PC-3 (cell line): ENCODE data around the gene NFATC1. TPM values are rescaled to one million over a fixed set of nuclear protein-coding genes. Genes with fewer than 3 reads are reported as not detected.

Source experiments
- ATAC-seq: fragments of 200-7000 bp; cut with Tn5 transposase; 2 replicates; pipeline ENCODE4 v1.9.1; 2020; ENCODE audit warnings: mild to moderate bottlenecking, moderate library complexity
- BruUV-seq: library from RNA; stranded (reverse); fragments of 400-500 nt; replicated peaks from 2 replicates; lab custom pipeline; 2021; lab: Mats Ljungman, UMichigan
- CTCF ChIA-PET: fragments of 300-600 bp; sonication (Branson Sonifier 250); formaldehyde crosslinking; loops from one replicate; lab custom pipeline; 2022; ENCODE audit warnings: antibody characterized with exemption; lab: Charles Lee
- POLR2A ChIA-PET: fragments of 300-600 bp; sonication (Branson Sonifier 250); formaldehyde crosslinking; loops from one replicate; lab custom pipeline; 2022; ENCODE audit warnings: antibody characterized with exemption; ENCODE audit not compliant: unreplicated experiment; lab: Charles Lee
- DNase-seq: peaks from one replicate; pipeline ENCODE4 v3.0.0-alpha.2; 2015
- H2AFZ ChIP-seq: fragments of 300-600 bp; sonication (generic); 2 replicates; pipeline ENCODE4 v1.6.0; 2016; ENCODE audit warnings: antibody characterized with exemption, low read length
- H3F3A ChIP-seq: fragments of 300-600 bp; sonication (generic); one replicate; pipeline ENCODE4 v1.6.0; 2017; ENCODE audit warnings: antibody characterized with exemption, low read length, control low read depth, mild to moderate bottlenecking; ENCODE audit not compliant: unreplicated experiment
- H3K27ac ChIP-seq: fragments of 300-600 bp; sonication (generic); 2 replicates; pipeline ENCODE4 v1.5.1; 2016; ENCODE audit warnings: mild to moderate bottlenecking, low read length
- H3K27me3 ChIP-seq: fragments of 300-600 bp; sonication (generic); 2 replicates; pipeline ENCODE4 v1.6.1; 2016; ENCODE audit warnings: low read length, mixed read lengths
- H3K36me3 ChIP-seq: fragments of 300-600 bp; sonication (generic); 2 replicates; pipeline ENCODE4 v1.6.1; 2016; ENCODE audit warnings: low read depth, mixed run types, low read length, mixed read lengths
- H3K4me1 ChIP-seq: fragments of 300-600 bp; sonication (generic); 2 replicates; pipeline ENCODE4 v1.5.1; 2016; ENCODE audit warnings: low read length; ENCODE audit not compliant: insufficient read depth
- H3K4me2 ChIP-seq: fragments of 300-600 bp; sonication (generic); 2 replicates; pipeline ENCODE4 v1.6.0; 2016; ENCODE audit warnings: low read length
- H3K4me3 ChIP-seq: fragments of 300-600 bp; sonication (generic); 2 replicates; pipeline ENCODE4 v1.5.1; 2016; ENCODE audit warnings: mild to moderate bottlenecking, low read length, mixed read lengths
- H3K79me2 ChIP-seq: fragments of 300-600 bp; sonication (generic); 2 replicates; pipeline ENCODE4 v1.6.1; 2017; ENCODE audit warnings: low read length, mixed read lengths
- H3K9ac ChIP-seq: fragments of 300-600 bp; sonication (generic); 2 replicates; pipeline ENCODE4 v1.6.0; 2016; ENCODE audit warnings: mild to moderate bottlenecking, low read length
- H3K9me2 ChIP-seq: fragments of 300-600 bp; sonication (generic); replicated peaks from 2 replicates; pipeline ENCODE4 v1.6.1; 2016; ENCODE audit warnings: mixed run types, low read length, mixed read lengths
- H3K9me3 ChIP-seq: fragments of 300-600 bp; sonication (generic); 2 replicates; pipeline ENCODE4 v1.6.1; 2016; ENCODE audit warnings: low read length, mixed read lengths
- H4K20me1 ChIP-seq: fragments of 300-600 bp; sonication (generic); 2 replicates; pipeline ENCODE4 v1.6.1; 2016; ENCODE audit warnings: low read length, mixed read lengths
- EZH2 ChIP-seq: fragments of 300-600 bp; sonication (generic); IDR thresholded peaks from one replicate; pipeline ENCODE4 v1.6.1; 2017; ENCODE audit warnings: antibody characterized with exemption, mild to moderate bottlenecking, low read length; ENCODE audit not compliant: unreplicated experiment
- EZH2phosphoT487 ChIP-seq: fragments of 300-600 bp; sonication (generic); IDR thresholded peaks from 2 replicates; pipeline ENCODE4 v1.6.1; 2018; ENCODE audit warnings: mild to moderate bottlenecking, antibody characterized with exemption, low read length, borderline replicate concordance
- intact Hi-C: fragments of 100-400 bp; cut with micrococcal nuclease; formaldehyde crosslinking; loops from 2 replicates; pipeline ENCODE4 v1.9.0; 2023
- total RNA-seq: library from RNA; depleted of rRNA; stranded (reverse); fragments of >200 nt; gene quantifications from 2 replicates; pipeline ENCODE4 v1.2.3, GENCODE V29; 2014
- TF ChIP-seq, protein P1 (sequence below): fragments of 300-600 bp; sonication (generic); conservative IDR thresholded peaks from 2 replicates; pipeline ENCODE4 v1.5.1; 2017; ENCODE audit warnings: antibody characterized with exemption, low read depth, mild to moderate bottlenecking, low read length

Gene NFATC1
- total RNA-seq, 1 experiment from 2014 or later, result 5.9 TPM

DNA sequence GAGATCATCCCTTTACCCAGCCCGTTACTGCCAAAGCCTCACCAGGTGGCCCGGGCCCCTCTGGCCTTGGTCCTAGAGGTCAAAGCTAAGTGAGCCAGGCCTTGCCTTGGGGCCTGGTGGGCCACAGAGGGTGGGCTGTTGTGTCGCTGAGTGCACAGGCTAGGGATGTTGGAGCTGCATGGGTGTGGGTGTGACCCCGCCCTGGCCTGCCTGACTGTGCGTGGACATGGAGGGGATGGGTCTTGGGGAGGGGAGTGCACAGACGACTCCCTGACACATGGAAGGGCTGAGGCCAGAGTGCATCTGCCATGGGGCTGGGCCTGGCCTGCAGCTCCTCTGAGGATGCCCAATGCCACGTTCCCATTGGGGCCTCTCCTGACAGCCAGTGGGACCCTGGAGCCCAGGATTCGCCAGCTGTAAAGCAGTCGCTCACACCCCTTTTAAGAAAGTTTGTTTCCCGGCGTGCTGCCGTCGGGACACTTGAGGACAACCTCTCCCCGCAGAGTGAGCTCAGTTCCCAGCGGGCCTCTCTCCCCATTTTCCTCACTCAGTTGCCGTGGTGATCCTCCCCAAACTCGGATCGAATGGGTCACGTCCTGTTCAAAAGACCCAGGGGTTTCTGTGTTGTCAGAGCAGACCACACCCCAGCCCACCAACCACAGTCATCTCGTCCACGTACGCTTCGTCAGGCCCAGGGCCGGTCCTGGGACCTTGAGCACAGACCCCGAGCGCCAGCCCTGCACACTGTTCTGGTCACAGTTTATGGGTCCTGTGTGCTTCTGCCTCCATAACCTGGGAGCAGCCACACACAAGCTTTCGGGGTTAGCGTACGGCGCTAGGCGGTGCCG is 93.5 kb downstream of the NFATC1 start:
- Histone ChIP-seq H3K27ac (no peak overlapping the region), H3K27me3 (no peaks in the 10 kb centered on the region), H3K9me2 (no peaks in the 10 kb centered on the region), H3K36me3 (no peaks in the 10 kb centered on the region), H3K4me2 (no peak overlapping the region), H2AFZ (no peak overlapping the region), H3K9ac (no peak overlapping the region), H3K4me3 (no peak overlapping the region), H3K79me2 (no peaks in the 10 kb centered on the region), H3K9me3 (no peaks in the 10 kb centered on the region), H3F3A (no peaks in the 10 kb centered on the region), H3K4me1 (no peaks in the 10 kb centered on the region), H4K20me1 (no peaks in the 10 kb centered on the region)
- ChIA-PET POLR2A (no interaction called here), CTCF (no interaction called here)
- no peak for ATAC-seq
- BruUV-seq, result no TSS peak
- intact Hi-C loops, result no loop called here
- no peak for DNase-seq
- TF ChIP-seq EZH2phosphoT487 (no peak), EZH2 (no peak)
- TF ChIP-seq, protein P1, sequence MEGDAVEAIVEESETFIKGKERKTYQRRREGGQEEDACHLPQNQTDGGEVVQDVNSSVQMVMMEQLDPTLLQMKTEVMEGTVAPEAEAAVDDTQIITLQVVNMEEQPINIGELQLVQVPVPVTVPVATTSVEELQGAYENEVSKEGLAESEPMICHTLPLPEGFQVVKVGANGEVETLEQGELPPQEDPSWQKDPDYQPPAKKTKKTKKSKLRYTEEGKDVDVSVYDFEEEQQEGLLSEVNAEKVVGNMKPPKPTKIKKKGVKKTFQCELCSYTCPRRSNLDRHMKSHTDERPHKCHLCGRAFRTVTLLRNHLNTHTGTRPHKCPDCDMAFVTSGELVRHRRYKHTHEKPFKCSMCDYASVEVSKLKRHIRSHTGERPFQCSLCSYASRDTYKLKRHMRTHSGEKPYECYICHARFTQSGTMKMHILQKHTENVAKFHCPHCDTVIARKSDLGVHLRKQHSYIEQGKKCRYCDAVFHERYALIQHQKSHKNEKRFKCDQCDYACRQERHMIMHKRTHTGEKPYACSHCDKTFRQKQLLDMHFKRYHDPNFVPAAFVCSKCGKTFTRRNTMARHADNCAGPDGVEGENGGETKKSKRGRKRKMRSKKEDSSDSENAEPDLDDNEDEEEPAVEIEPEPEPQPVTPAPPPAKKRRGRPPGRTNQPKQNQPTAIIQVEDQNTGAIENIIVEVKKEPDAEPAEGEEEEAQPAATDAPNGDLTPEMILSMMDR, result no peak

DNA sequence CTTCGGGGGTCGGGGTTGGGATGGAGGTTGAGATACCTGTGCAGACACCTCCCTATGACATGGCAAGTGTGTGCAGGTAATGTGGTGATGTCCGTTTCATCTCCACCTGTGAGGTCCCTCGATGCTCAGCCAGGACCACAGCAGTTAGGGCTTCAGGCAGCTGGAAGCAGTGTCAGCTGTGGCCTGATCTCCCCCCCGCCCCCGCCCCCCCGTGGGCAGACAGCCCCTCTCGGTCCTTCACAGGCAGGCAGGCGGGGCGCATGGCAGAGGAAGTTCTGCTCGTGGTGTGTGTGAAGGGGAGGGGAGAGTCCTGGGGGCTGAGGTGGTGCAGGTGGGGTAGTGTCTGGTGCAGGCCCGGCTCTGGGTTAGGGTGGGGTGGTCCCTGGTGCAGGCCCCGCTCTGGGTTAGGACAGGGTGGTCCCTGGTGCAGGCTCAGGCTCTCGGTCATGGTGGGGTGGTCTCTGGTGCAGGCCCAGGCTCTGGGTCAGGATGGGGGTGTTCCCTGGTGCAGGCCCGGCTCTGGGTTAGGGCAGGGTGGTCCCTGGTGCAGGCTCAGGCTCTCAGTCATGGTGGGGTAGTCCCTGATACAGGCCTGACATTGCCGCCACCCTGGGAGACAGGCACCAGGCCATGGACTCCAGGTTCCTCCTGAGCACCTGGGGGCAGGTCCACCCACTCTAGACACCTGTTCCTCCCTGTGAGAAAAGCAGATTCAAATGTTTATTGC is 94.3 kb downstream of the NFATC1 start:
- Histone ChIP-seq H3K27me3 (no peaks in the 10 kb centered on the region), H3F3A (no peaks in the 10 kb centered on the region), H3K4me3 (no peak overlapping the region), H3K4me2 (no peak overlapping the region), H2AFZ (no peak overlapping the region), H4K20me1 (no peaks in the 10 kb centered on the region), H3K36me3 (no peaks in the 10 kb centered on the region), H3K9ac (no peak overlapping the region), H3K9me2 (no peaks in the 10 kb centered on the region), H3K9me3 (no peaks in the 10 kb centered on the region), H3K79me2 (no peaks in the 10 kb centered on the region), H3K4me1 (no peaks in the 10 kb centered on the region), H3K27ac (no peak overlapping the region)
- BruUV-seq, result no TSS peak
- DNase-seq, result no peak
- ChIA-PET CTCF (no interaction called here), POLR2A (no interaction called here)
- intact Hi-C loops, result no loop called here
- TF ChIP-seq, protein P1, result no peak
- no peak for TF ChIP-seq EZH2
- no peak for TF ChIP-seq EZH2phosphoT487
- ATAC-seq, result no peak

DNA sequence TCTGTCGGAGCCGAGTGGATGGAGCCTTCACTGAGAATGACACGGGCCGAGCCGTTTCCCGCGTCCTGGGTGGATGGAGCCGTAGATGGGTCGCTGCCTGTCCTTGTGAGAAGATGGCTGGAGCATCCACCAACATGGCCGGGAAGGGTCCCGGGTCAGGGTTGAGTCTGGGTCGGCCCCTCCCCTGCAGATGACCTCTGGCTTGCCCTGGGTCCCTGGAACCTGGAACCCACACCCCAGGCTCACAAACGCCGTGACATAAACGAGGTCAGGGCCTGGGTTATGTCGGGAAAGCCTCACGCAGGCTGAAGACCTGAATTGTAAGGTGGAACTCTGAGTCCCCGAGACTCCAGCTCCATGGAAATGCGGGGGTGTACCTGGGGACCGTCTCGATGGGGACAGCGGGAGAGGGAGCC is 94.9 kb downstream of the NFATC1 start:
- ChIA-PET POLR2A (no interaction called here), CTCF (no interaction called here)
- DNase-seq, result no peak
- Histone ChIP-seq H2AFZ (no peak overlapping the region), H3K4me1 (no peaks in the 10 kb centered on the region), H3K27ac (no peak overlapping the region), H3F3A (no peaks in the 10 kb centered on the region), H3K9me2 (no peaks in the 10 kb centered on the region), H4K20me1 (no peaks in the 10 kb centered on the region), H3K9ac (no peak overlapping the region), H3K9me3 (no peaks in the 10 kb centered on the region), H3K27me3 (no peaks in the 10 kb centered on the region), H3K79me2 (no peaks in the 10 kb centered on the region), H3K4me2 (no peak overlapping the region), H3K4me3 (no peak overlapping the region), H3K36me3 (no peaks in the 10 kb centered on the region)
- BruUV-seq, result no TSS peak
- intact Hi-C loops, result no loop called here
- TF ChIP-seq EZH2phosphoT487 (no peak), EZH2 (no peak)
- TF ChIP-seq, protein P1, result no peak
- no peak for ATAC-seq
